CD14-positive monocyte (primary cell): Measurements from ENCODE around the gene IGFBP6. TPM values are rescaled to one million over a fixed set of nuclear protein-coding genes. Genes with fewer than 3 reads are reported as not detected.

Experiments used
- DNase-seq, 3 donors: peaks; one replicate each; pipeline ENCODE4 v3.0.0-alpha.2; 2011 to 2022
- H2AFZ ChIP-seq: 2 replicates; pipeline ENCODE4 v1.6.0; 2012; ENCODE audit warnings: mild to moderate bottlenecking, low read depth, low read length, inconsistent platforms; ENCODE audit not compliant: insufficient read depth, poor library complexity, severe bottlenecking
- H3K27ac ChIP-seq, 2 donors: 1 replicate in 1 of 2; 2 replicates in 1 of 2; pipeline ENCODE4 v1.5.1; 2012 to 2013; ENCODE audit warnings: low read length in 2 of 2, control low read depth in 1 of 2, inconsistent platforms in 1 of 2, low read depth in 1 of 2, mild to moderate bottlenecking in 1 of 2
- H3K27me3 ChIP-seq, 2 donors: one replicate each; pipeline versions ENCODE4 v1.6.0 to v1.6.1; 2011 to 2013; ENCODE audit warnings: low read length in 2 of 2; ENCODE audit not compliant: control insufficient read depth in 2 of 2, insufficient read depth in 2 of 2
- H3K36me3 ChIP-seq, 2 donors: replicated peaks in 1 of 2; 1 replicate in 1 of 2; 2 replicates in 1 of 2; pipeline versions ENCODE4 v1.5.1 to v1.6.1; 2012 to 2013; ENCODE audit warnings: low read length in 2 of 2, control low read depth in 1 of 2, inconsistent platforms in 1 of 2, mild to moderate bottlenecking in 1 of 2; ENCODE audit not compliant: insufficient read depth in 2 of 2, control insufficient read depth in 1 of 2
- H3K4me1 ChIP-seq, 2 donors: 1 replicate in 1 of 2; 2 replicates in 1 of 2; pipeline versions ENCODE4 v1.5.1 to v1.6.1; 2012 to 2013; ENCODE audit warnings: low read length in 2 of 2, control low read depth in 1 of 2, inconsistent platforms in 1 of 2, mild to moderate bottlenecking in 1 of 2, moderate library complexity in 1 of 2; ENCODE audit not compliant: insufficient read depth in 2 of 2, control insufficient read depth in 1 of 2
- H3K4me2 ChIP-seq: replicated peaks from 2 replicates; pipeline ENCODE3; 2012; ENCODE audit warnings: low read length, moderate library complexity, mild to moderate bottlenecking; ENCODE audit not compliant: poor library complexity, severe bottlenecking; ENCODE audit errors: extremely low read depth
- H3K4me3 ChIP-seq, 3 experiments: fragments of 200-600 bp in 1 of 3; sonication (generic) in 1 of 3; replicated peaks in 1 of 3; 1 replicate in 2 of 3; 2 replicates in 1 of 3; pipeline ENCODE4 v1.5.1; 2011 to 2013; ENCODE audit warnings: low read length in 3 of 3, mild to moderate bottlenecking in 3 of 3, control low read depth in 2 of 3, low read depth in 2 of 3, inconsistent platforms in 1 of 3, moderate library complexity in 1 of 3
- H3K79me2 ChIP-seq: 2 replicates; pipeline ENCODE4 v1.6.0; 2012; ENCODE audit warnings: mild to moderate bottlenecking, control low read depth, inconsistent platforms, low read length, moderate library complexity; ENCODE audit not compliant: insufficient read depth
- H3K9ac ChIP-seq: 2 replicates; pipeline ENCODE4 v1.6.0; 2017; ENCODE audit warnings: low read length, mild to moderate bottlenecking; ENCODE audit not compliant: insufficient read depth, poor library complexity, severe bottlenecking
- H3K9me3 ChIP-seq, 2 donors: replicated peaks in 1 of 2; 1 replicate in 1 of 2; 2 replicates in 1 of 2; pipeline versions ENCODE4 v1.5.1 to v1.6.1; 2012 to 2013; ENCODE audit warnings: low read length in 2 of 2, control low read depth in 1 of 2; ENCODE audit not compliant: control insufficient read depth in 1 of 2, insufficient read depth in 1 of 2
- H4K20me1 ChIP-seq: 2 replicates; pipeline ENCODE4 v1.6.0; 2012; ENCODE audit warnings: mild to moderate bottlenecking, low read length, control low read depth, moderate library complexity; ENCODE audit not compliant: insufficient read depth
- H3K27ac Mint-ChIP-seq, 7 donors: one replicate each; pipeline ENCODE4 v1.8.0; 2020; ENCODE audit warnings: mild to moderate bottlenecking in 7 of 7, mixed read lengths in 7 of 7, moderate library complexity in 6 of 7, inconsistent platforms in 2 of 7
- H3K27me3 Mint-ChIP-seq, 3 donors: one replicate each; pipeline ENCODE4 v1.8.0; 2021 to 2022; ENCODE audit warnings: low read depth in 3 of 3, mild to moderate bottlenecking in 3 of 3, mixed read lengths in 3 of 3, moderate library complexity in 3 of 3, inconsistent platforms in 1 of 3
- H3K36me3 Mint-ChIP-seq, 2 donors: one replicate each; pipeline ENCODE4 v1.8.0; 2020; ENCODE audit warnings: mixed read lengths in 2 of 2, inconsistent platforms in 1 of 2, mild to moderate bottlenecking in 1 of 2
- H3K4me1 Mint-ChIP-seq: one replicate; pipeline ENCODE4 v1.8.0; 2020; ENCODE audit warnings: mild to moderate bottlenecking, mixed read lengths
- H3K4me3 Mint-ChIP-seq, 2 donors: one replicate each; pipeline ENCODE4 v1.8.0; 2020; ENCODE audit warnings: mild to moderate bottlenecking in 2 of 2, mixed read lengths in 2 of 2, moderate library complexity in 1 of 2
- H3K9me3 Mint-ChIP-seq, 7 donors: one replicate each; pipeline ENCODE4 v1.8.0; 2020 to 2022; ENCODE audit warnings: mixed read lengths in 7 of 7, mild to moderate bottlenecking in 6 of 7, moderate library complexity in 6 of 7, inconsistent platforms in 2 of 7
- WGBS: methylation state at CpG from one replicate; pipeline ENCODE4 v1.1.5; 2013; ENCODE audit warnings: missing lambda C conversion rate; ENCODE audit not compliant: insufficient coverage; 5-methylcytosine and 5-hydroxymethylcytosine counted together
- intact Hi-C, 2 donors: fragments of 100-400 bp; cut with micrococcal nuclease; formaldehyde crosslinking; loops; one replicate each; pipeline versions ENCODE4 v1.15.0 to v1.15.1; 2023
- polyA plus RNA-seq, 3 donors: library from polyadenylated mRNA; depleted of rRNA in 1 of 3; unstranded in 2 of 3; stranded (reverse) in 1 of 3; fragments of 300-500 nt in 2 of 3; fragments of >200 nt in 1 of 3; fragmentation: Illumina TruSeq in 2 of 3; gene quantifications; 1 replicate in 2 of 3; 2 replicates in 1 of 3; pipeline ENCODE4 v1.2.3, GENCODE V29; 2012 to 2021
- TF ChIP-seq, protein P1 (sequence below): fragments of 200-600 bp; IDR thresholded peaks from one replicate; pipeline ENCODE4 v1.8.0; 2022; ENCODE audit warnings: antibody characterized with exemption, mild to moderate bottlenecking

The IGFBP6 gene
- polyA plus RNA-seq, 3 donors = 0.20 TPM; not detected in 2

DNA sequence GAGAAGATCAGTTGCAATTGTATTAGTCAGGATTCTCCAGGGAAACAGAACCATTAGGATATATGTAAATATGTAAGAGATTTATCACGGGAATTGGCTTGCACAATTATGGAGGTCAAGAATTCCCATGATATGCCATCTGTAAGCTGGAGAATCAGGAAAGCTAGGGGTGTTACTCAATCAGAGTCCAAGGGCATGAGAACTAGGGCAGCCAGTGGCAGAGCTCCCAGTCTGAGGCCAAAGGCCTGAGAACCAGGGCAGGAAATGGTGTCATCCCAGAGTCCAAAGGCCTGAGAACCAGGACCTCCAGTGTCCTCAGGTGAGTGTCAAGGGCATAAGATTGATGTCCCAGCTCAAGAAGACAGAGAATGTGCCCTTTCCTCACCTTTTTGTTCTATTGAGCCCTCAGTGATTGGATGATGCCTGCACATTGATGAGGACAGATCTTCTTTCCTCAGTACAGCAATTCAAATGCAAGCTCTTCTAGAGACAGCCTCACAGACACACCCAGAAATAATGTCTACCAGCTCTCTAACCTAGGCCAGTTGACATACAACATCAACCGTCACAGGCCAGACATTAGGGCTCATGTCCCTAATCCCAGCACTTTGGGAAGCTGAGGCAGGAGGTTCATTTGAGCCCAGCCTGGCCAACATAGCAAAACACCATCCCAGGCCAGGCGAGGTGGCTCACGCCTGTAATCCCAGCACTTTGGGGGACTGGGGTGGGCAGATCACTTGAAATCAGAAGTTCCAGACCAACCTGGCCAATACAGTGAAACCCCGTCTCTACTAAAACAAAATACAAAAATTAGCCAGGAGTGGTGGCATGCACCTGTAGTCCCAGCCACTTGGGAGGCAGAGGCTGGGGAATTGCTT is 48.2 kb downstream of the IGFBP6 start:
- no peak overlapping the region for H3K4me3 Mint-ChIP-seq
- H3K9ac ChIP-seq = no peak overlapping the region
- H2AFZ ChIP-seq = no peak overlapping the region
- H3K9me3 ChIP-seq = no peaks in the 10 kb centered on the region
- intact Hi-C loops = no loop called here
- peaks cover 0 to 4% (median 0%) of the 10 kb centered on the region in 7 donors for H3K9me3 Mint-ChIP-seq
- no peak overlapping the region for H3K4me3 ChIP-seq
- no peaks in the 10 kb centered on the region for H3K27me3 ChIP-seq
- no peak for DNase-seq
- WGBS = 86% methylated on average over 3 of the region's 5 CpGs
- H3K36me3 ChIP-seq = no peaks in the 10 kb centered on the region
- no peak overlapping the region for H3K4me2 ChIP-seq
- H3K4me1 Mint-ChIP-seq = no peaks in the 10 kb centered on the region
- H3K4me1 ChIP-seq = no peaks in the 10 kb centered on the region
- TF ChIP-seq, protein P1, sequence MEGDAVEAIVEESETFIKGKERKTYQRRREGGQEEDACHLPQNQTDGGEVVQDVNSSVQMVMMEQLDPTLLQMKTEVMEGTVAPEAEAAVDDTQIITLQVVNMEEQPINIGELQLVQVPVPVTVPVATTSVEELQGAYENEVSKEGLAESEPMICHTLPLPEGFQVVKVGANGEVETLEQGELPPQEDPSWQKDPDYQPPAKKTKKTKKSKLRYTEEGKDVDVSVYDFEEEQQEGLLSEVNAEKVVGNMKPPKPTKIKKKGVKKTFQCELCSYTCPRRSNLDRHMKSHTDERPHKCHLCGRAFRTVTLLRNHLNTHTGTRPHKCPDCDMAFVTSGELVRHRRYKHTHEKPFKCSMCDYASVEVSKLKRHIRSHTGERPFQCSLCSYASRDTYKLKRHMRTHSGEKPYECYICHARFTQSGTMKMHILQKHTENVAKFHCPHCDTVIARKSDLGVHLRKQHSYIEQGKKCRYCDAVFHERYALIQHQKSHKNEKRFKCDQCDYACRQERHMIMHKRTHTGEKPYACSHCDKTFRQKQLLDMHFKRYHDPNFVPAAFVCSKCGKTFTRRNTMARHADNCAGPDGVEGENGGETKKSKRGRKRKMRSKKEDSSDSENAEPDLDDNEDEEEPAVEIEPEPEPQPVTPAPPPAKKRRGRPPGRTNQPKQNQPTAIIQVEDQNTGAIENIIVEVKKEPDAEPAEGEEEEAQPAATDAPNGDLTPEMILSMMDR = no peak
- no peak overlapping the region for H3K27ac ChIP-seq
- H3K36me3 Mint-ChIP-seq = no peaks in the 10 kb centered on the region
- peaks cover 0 to 6% (median 5%) of the 10 kb centered on the region in 3 donors for H3K27me3 Mint-ChIP-seq
- no peaks in the 10 kb centered on the region for H3K79me2 ChIP-seq
- no peaks in the 10 kb centered on the region for H4K20me1 ChIP-seq
- no peak overlapping the region for H3K27ac Mint-ChIP-seq

DNA sequence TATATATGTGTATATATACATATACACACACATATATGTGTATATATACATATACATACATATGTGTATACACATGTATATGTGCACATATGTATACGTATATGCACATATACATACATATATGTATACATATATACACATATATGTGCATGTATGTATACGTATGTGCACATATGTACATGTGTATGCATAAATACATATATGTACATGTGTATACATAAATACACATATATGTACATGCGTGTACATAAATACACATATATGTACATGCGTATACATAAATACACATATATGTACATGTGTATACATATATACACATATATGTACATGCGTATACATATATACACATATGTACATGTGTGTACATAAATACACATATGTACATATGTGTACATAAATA is 49.7 kb downstream of the IGFBP6 start:
- H3K27me3 ChIP-seq = no peaks in the 10 kb centered on the region
- H4K20me1 ChIP-seq = no peaks in the 10 kb centered on the region
- H3K9ac ChIP-seq = no peak overlapping the region
- Mint-ChIP-seq H3K27me3 (peaks cover 0 to 4% (median 3%) of the 10 kb centered on the region in 3 donors), H3K4me3 (no peak overlapping the region), H3K36me3 (no peaks in the 10 kb centered on the region), H3K9me3 (peaks cover 0 to 3% (median 0%) of the 10 kb centered on the region in 7 donors), H3K27ac (no peak overlapping the region), H3K4me1 (no peaks in the 10 kb centered on the region)
- DNase-seq = no peak
- no peak overlapping the region for H3K4me3 ChIP-seq
- no peak overlapping the region for H3K27ac ChIP-seq
- no peaks in the 10 kb centered on the region for H3K9me3 ChIP-seq
- WGBS = no CpG with 5 or more reads among the region's 5 CpGs
- no peaks in the 10 kb centered on the region for H3K4me1 ChIP-seq
- no peak overlapping the region for H3K4me2 ChIP-seq
- TF ChIP-seq, protein P1 = no peak
- H2AFZ ChIP-seq = no peak overlapping the region
- no peaks in the 10 kb centered on the region for H3K36me3 ChIP-seq
- H3K79me2 ChIP-seq = no peaks in the 10 kb centered on the region
- intact Hi-C loops = no loop called here
